Esophagus (tissue), 2 donors: ENCODE measurements around the gene ASNSD1. TPM values are rescaled to one million over a fixed set of nuclear protein-coding genes. Genes with fewer than 3 reads are reported as not detected.

Source experiments
- H3K27ac ChIP-seq, 2 donors: one replicate each; pipeline ENCODE4 v1.5.1; 2013; ENCODE audit warnings: low read depth in 2 of 2, mild to moderate bottlenecking in 2 of 2, inconsistent platforms in 1 of 2, low read length in 1 of 2, moderate library complexity in 1 of 2
- H3K27me3 ChIP-seq, 2 donors: one replicate each; pipeline ENCODE4 v1.6.1; 2013; ENCODE audit warnings: low read length in 2 of 2, control low read depth in 1 of 2, mild to moderate bottlenecking in 1 of 2; ENCODE audit not compliant: insufficient read depth in 2 of 2, control insufficient read depth in 1 of 2
- H3K36me3 ChIP-seq, 2 donors: one replicate each; pipeline ENCODE4 v1.6.1; 2013; ENCODE audit warnings: low read length in 1 of 2; ENCODE audit not compliant: control insufficient read depth in 2 of 2, insufficient read depth in 2 of 2
- H3K4me1 ChIP-seq, 2 donors: one replicate each; pipeline ENCODE4 v1.6.1; 2013; ENCODE audit warnings: low read length in 1 of 2; ENCODE audit not compliant: control insufficient read depth in 2 of 2, insufficient read depth in 2 of 2
- H3K4me3 ChIP-seq, 2 donors: one replicate each; pipeline ENCODE4 v1.5.1; 2013; ENCODE audit warnings: low read length in 2 of 2, mild to moderate bottlenecking in 2 of 2, low read depth in 1 of 2, moderate library complexity in 1 of 2
- H3K9me3 ChIP-seq, 2 donors: one replicate each; pipeline ENCODE4 v1.6.1; 2013; ENCODE audit warnings: mild to moderate bottlenecking in 2 of 2, low read depth in 1 of 2, low read length in 1 of 2, moderate library complexity in 1 of 2; ENCODE audit not compliant: control insufficient read depth in 2 of 2, insufficient read depth in 1 of 2
- WGBS, 2 donors: extraction: QIAGEN DNeasy Blood & Tissue Kit; methylation state at CpG; one replicate each; pipeline ENCODE4 v1.1.7; 2013; 5-methylcytosine and 5-hydroxymethylcytosine counted together
- polyA plus RNA-seq, 2 donors: library from polyadenylated mRNA; stranded (reverse); fragments of 200-250 nt; gene quantifications; one replicate each; pipeline ENCODE4 v1.2.3, GENCODE V29; 2013
- donor health status: healthy with polysubstance abuse.
- donor health status: Bipolar disorder and iron deficiency.

Gene ASNSD1
- polyA plus RNA-seq, 2 donors, result 18.5 to 19.3 TPM

DNA sequence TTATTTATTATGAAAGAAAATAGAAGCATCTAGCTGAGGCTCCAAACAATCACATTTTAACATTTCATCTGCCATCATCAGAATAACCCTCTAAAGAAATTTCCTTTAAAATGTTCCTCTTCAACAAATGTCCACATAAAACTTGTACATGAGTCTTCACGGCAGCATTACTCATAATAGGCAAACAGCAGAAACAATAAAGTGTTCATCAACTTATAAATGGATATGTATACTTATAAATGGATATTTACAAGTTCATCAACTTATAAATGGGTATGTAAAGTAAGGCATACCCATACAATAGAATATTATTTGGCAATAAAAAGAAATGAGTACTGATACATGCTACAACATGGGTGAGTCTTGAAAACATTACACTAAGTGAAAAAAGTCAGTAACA, 33.5 kb upstream of the ASNSD1 start:
- Histone ChIP-seq H3K27me3 (no peaks in the 10 kb centered on the region), H3K4me1 (no peaks in the 10 kb centered on the region), H3K4me3 (no peak overlapping the region), H3K36me3 (no peaks in the 10 kb centered on the region), H3K9me3 (no peaks in the 10 kb centered on the region), H3K27ac (no peak overlapping the region)
- WGBS, 2 donors, result 89 to 93% methylated on average over 1 of the region's 1 CpG

DNA sequence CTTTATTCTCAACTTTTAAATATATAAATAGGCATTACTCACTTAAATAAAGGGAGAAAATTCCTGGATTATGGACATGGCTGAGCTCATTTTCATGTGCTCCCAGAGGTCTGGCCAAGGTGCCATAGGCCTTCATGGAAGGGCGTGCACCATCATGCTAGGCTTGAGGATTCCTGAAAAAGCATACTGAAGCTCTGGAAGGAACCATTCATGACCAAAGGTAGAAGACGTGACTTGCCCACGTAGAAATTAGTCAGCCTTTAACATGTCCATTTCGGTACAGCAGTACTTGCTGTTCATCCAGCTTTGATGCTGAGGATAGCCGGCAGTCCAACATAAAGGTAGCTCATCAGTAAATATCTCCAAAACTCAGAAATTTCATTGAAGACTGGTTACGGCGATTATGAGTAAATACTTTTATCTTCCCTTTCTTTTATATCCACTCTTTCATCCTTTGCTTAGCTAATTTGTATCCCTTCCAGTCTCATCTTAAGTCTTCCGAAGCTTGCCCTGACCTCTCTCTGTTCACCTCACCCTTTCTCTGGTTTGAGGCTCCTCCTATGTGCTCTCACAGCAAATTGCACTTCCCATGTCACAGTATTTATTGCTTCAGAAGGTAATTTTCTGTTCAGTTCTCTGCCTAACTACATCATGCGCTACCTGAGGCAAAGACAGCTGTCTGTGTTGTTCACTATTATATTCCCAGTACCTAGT, 32.3 kb upstream of the ASNSD1 start:
- H3K36me3 ChIP-seq, result no peaks in the 10 kb centered on the region
- H3K27ac ChIP-seq, result no peak overlapping the region
- no peaks in the 10 kb centered on the region for H3K27me3 ChIP-seq
- no peaks in the 10 kb centered on the region for H3K9me3 ChIP-seq
- H3K4me3 ChIP-seq, result no peak overlapping the region
- WGBS, 2 donors, result 59 to 76% methylated on average over 9 of the region's 9 CpGs
- H3K4me1 ChIP-seq, result no peaks in the 10 kb centered on the region

DNA sequence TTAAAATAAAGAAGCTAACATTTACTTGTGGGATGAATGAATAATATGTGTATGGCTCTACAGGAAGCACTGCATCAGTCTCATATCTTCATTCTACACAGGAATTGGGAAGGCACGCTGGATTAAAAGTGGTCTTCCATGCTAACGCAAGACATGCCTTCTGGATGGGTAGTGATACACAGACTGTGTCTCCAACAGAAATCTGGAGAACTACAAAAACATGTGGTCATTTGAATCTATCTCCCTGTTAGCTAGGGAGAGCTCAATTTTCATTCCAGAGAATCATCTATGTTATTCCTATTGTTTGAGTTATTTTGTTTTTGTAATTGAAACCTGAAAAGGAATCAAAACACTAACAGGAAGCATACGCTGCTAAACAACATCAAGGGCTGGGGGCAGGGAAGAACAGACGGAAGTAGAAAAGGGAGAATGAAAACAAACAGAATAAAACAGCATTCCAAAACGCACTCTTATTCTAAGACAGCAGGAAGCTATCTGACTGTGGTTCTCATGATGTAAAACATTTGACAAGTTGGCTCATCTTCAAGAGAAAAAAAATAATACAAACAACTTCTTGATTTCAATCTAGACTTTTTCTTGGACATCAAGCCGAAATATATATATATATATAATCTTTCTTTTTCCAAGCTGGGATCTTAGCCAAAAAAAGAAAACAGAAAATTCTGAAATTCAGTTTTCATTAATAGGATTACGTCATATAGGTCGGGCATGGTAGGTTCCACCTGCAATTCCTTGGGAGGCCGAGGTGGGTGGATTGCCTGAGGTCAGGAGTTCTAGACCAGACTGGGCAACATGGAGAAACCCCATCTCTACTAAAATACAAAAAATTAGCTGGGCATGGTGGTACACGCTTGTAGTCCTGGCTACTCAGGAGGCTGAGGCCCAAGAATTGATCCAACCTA, 31.5 kb upstream of the ASNSD1 start:
- 67 to 76% methylated on average over 10 of the region's 10 CpGs for WGBS, 2 donors
- no peaks in the 10 kb centered on the region for H3K36me3 ChIP-seq
- H3K4me1 ChIP-seq, result no peaks in the 10 kb centered on the region
- no peak overlapping the region for H3K27ac ChIP-seq
- no peak overlapping the region for H3K4me3 ChIP-seq
- no peaks in the 10 kb centered on the region for H3K27me3 ChIP-seq
- H3K9me3 ChIP-seq, result no peaks in the 10 kb centered on the region

DNA sequence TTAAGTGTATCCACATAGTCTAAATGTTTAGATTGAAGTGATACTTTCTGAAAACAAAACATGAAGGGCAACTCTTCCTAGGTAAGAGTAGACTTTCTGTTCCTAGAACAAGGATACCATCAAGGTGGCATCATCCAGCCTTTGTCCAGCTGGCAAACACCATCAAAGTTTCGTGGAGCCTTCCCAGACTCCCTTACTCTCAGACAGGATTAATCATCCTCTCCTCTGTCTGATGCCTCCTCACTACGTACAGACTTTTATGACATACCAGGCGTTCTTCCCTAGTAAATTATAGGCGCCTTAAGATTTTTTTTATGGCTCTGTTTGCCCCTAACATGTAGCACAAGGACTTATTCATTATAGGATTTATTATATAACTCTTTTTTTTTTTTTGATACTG, 29.4 kb upstream of the ASNSD1 start:
- WGBS, 2 donors, result 77 to 80% methylated on average over 4 of the region's 4 CpGs

DNA sequence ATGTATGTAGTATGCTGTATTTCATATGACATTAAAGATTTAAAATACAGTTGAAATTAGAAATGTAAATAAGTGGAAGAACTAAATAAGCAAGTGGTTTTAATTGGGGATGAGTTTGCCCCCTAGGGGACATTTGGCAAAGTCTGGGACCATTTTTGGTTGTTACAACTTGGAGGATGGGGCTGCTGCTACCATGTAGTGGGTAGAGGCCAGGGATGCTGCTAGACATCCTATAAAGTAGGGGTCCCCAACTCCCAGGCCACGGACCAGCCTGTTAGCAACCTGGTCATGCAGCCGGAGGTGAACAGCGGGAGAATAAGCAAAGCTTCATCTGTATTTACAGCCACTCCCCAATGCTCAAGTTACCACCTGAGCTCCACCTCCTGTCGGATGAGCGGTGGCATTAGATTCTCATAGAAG, 27.9 kb upstream of the ASNSD1 start:
- no peaks in the 10 kb centered on the region for H3K36me3 ChIP-seq
- 62 to 78% methylated on average over 5 of the region's 5 CpGs for WGBS, 2 donors
- H3K27ac ChIP-seq, result no peak overlapping the region
- no peaks in the 10 kb centered on the region for H3K27me3 ChIP-seq
- H3K4me3 ChIP-seq, result no peak overlapping the region
- no peaks in the 10 kb centered on the region for H3K9me3 ChIP-seq
- no peaks in the 10 kb centered on the region for H3K4me1 ChIP-seq

More for the DNA sequence above, 29.4 kb upstream of the ASNSD1 start:
- no peaks in the 10 kb centered on the region for H3K4me1 ChIP-seq
- no peaks in the 10 kb centered on the region for H3K36me3 ChIP-seq
- no peak overlapping the region for H3K27ac ChIP-seq
- H3K4me3 ChIP-seq, result no peak overlapping the region
- H3K9me3 ChIP-seq, result no peaks in the 10 kb centered on the region
- H3K27me3 ChIP-seq, result no peaks in the 10 kb centered on the region

DNA sequence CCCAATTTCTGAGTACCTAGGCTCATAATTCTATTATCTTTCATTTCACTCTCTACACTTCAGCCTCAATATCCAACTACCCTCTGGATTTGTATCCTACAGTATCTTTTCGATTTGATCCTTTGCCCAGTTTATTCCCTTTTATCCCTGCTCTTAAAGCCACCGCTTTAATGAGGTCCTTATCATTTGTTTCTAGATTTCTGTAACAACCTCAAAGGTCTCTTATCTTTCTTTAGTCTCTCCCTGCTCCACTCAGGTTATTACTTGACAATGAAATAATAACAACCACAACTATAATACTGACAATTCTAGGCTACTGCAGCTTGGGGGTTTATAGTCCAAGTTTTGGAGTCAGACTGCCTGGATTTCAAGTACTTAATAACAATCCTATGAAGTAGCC, 25.9 kb upstream of the ASNSD1 start:
- WGBS, 2 donors, result 79% methylated on average over 2 of the region's 2 CpGs
- no peak overlapping the region for H3K27ac ChIP-seq

DNA sequence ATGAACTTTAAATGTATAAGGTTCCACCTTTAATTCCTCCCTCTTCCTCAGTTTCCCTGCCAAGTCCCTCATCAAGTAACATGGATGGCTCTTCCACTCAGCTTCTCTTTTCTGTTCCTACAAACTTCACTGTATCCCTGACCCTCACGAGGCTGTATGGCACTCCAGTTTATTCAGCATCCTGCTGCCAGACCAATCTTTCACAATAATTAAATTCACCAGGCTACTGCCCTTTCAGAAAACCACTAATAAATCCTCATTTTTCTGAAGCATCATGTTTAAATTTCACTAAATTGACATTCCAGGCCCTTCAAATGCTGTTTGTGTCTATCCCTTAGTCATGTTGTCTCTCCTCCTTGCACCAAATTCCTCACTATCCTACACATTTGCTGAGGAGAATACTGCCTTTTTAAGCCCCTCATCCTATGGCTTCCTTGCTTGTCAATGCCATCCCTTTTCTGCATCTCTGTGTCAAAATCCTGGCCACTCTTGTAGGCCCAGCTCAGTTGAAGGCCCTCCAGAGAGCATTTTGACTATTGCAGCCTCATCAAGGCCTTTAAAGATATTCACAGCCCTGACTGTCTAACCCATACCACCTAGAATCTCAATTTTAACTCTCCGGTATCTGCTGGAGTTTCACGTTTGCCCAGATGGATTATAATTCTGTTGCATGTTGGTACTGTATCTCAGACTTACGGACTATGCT, 22.8 kb upstream of the ASNSD1 start:
- Histone ChIP-seq H3K27me3 (no peaks in the 10 kb centered on the region), H3K4me3 (no peak overlapping the region), H3K9me3 (no peaks in the 10 kb centered on the region), H3K4me1 (no peaks in the 10 kb centered on the region), H3K36me3 (no peaks in the 10 kb centered on the region), H3K27ac (no peak overlapping the region)
- WGBS, 2 donors, result 89 to 91% methylated on average over 4 of the region's 4 CpGs

More for the DNA sequence above, 25.9 kb upstream of the ASNSD1 start:
- Histone ChIP-seq H3K9me3 (no peaks in the 10 kb centered on the region), H3K4me3 (no peak overlapping the region), H3K36me3 (no peaks in the 10 kb centered on the region), H3K27me3 (no peaks in the 10 kb centered on the region), H3K4me1 (no peaks in the 10 kb centered on the region)

DNA sequence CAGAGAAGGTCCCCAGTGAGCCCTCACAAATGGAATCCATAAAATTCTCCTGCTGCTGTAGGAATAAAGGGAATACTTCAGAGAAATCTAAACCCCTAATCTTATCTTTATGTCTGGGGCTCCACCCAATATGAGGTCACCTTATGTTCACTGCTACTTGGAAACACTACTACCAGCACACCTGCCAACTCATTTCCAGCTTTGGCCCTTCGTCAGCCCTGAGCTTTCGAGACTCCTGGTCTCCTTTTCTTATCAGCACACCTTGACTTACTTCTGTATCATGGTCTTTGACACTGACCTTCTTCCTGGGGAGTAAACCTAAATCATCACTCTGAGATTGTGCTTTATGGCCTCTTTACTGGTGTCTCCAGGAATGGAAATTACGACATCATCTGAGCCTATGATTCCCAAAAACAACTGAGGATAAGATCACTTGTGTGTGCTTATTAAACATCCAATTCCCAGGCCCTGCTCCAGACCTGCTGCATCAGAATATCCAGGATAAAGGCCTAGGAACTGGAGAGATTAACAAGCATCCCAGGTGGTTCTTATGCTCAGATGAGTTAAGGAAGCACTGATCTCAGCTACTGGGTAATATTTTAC, 22.2 kb upstream of the ASNSD1 start:
- no peaks in the 10 kb centered on the region for H3K4me1 ChIP-seq
- no peak overlapping the region for H3K27ac ChIP-seq
- H3K4me3 ChIP-seq, result no peak overlapping the region
- H3K36me3 ChIP-seq, result no peaks in the 10 kb centered on the region
- 55 to 60% methylated on average over 3 of the region's 3 CpGs for WGBS, 2 donors
- H3K9me3 ChIP-seq, result no peaks in the 10 kb centered on the region
- H3K27me3 ChIP-seq, result no peaks in the 10 kb centered on the region

DNA sequence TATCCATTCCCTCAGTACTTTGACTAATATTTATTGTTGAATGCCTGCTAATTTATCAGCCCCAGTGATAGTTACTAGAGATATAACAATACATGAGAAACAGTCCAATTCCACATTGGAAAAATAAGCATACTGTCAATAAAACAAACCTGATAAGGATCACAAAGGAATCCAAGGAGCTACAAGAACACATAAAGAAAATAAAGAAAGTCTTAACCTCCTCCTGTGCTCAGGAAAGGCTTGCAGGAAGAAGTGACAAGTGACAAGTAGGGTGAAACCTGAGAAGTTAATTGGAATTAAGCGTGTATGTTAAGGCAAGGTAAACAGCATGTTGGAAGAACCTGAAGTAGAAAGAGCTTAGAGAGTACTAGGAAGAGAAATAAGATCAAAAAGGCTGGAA, 20.3 kb upstream of the ASNSD1 start:
- no peaks in the 10 kb centered on the region for H3K36me3 ChIP-seq
- H3K4me1 ChIP-seq, result no peaks in the 10 kb centered on the region
- WGBS, 2 donors, result 69 to 73% methylated on average over 1 of the region's 1 CpG
- H3K27ac ChIP-seq, result no peak overlapping the region
- no peak overlapping the region for H3K4me3 ChIP-seq
- no peaks in the 10 kb centered on the region for H3K9me3 ChIP-seq
- H3K27me3 ChIP-seq, result no peaks in the 10 kb centered on the region
